ENCODE results near the gene NUS1.
"Not testable (repeated sequence)": the region's sequence is repeated elsewhere in the genome, so short reads cannot be mapped to it uniquely, and the experiment has no call there.

Gene NUS1

GRCh38 chr6:117721520-117721919 is 46.3 kb downstream of the NUS1 start:
- not testable (repeated sequence) for DNase-seq

GRCh38 chr6:117728626-117729025 is 53.4 kb downstream of the NUS1 start:
- no peak for DNase-seq

- DNase-seq, result no peak
Observed at GRCh38 chr6:117729613-117730012, 54.3 kb downstream of the NUS1 start.

- DNase-seq, result no peak
Observed at GRCh38 chr6:117733341-117733740, 58.1 kb downstream of the NUS1 start.

- DNase-seq, result no peak
Observed at GRCh38 chr6:117739869-117740268, 64.6 kb downstream of the NUS1 start.

- no peak for DNase-seq
Observed at GRCh38 chr6:117740605-117741004, 65.3 kb downstream of the NUS1 start.

- DNase-seq, result not testable (repeated sequence)
Observed at GRCh38 chr6:117750675-117751074, 75.4 kb downstream of the NUS1 start.
